ENCODE results near the gene MOSMO. TPM values are rescaled to one million over a fixed set of nuclear protein-coding genes. Genes with fewer than 3 reads are reported as not detected.

MOSMO gene
- total RNA-seq, 4 donors from 2014 or later: 8.4 to 68.5 (median 17.2) TPM

DNA sequence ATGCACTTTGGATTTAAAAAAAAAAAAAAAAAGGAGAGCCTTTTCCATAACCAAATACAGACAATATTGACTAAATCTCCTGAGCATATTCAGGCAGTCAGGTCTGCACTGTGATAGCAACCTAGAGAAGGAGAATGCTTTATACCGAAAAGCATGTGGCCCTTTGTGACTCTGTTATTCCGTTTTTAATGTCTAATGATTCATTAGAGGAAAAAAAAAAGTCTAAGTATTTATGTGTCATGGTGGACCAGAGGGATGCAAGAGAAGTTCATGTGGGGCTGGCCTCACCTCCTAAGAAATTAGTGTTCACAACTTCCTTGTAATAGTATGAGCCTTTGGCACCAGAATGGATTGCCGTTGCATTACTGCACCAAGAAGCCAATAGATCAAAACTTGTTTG, 73.1 kb downstream of the MOSMO start:
- in situ Hi-C loops (cut with MboI; ENCODE audit: low pct_ligation_motif_present in 1 of 4, low pct_unique_long_range_greater_than_20kb in 1 of 4, low sequenced_read_pairs in 3 of 4) (loop anchor here in 1 of 4 donors (10.0 kb wide), 1 partner anchor 86 kb away; no protein-coding TSS in a partner anchor), intact Hi-C loops (cut with DNase I; ENCODE audit: low total_unique reads) (no loop called here)
- no peak for DNase-seq
- no peak overlapping the region for H3K4me3 ChIP-seq
- WGBS, 2 donors (ENCODE audit: low coverage in 1 of 2): 94 to 97% methylated on average over 3 of the region's 3 CpGs
- TF ChIP-seq EP300 (IDR thresholded peaks at IDR 0.05; ENCODE audit: low read depth) (no peak), POLR2A (IDR thresholded peaks at IDR 0.05) (no peak), POLR2AphosphoS5 (IDR thresholded peaks at IDR 0.05) (no peak)
- TF ChIP-seq, protein P1, sequence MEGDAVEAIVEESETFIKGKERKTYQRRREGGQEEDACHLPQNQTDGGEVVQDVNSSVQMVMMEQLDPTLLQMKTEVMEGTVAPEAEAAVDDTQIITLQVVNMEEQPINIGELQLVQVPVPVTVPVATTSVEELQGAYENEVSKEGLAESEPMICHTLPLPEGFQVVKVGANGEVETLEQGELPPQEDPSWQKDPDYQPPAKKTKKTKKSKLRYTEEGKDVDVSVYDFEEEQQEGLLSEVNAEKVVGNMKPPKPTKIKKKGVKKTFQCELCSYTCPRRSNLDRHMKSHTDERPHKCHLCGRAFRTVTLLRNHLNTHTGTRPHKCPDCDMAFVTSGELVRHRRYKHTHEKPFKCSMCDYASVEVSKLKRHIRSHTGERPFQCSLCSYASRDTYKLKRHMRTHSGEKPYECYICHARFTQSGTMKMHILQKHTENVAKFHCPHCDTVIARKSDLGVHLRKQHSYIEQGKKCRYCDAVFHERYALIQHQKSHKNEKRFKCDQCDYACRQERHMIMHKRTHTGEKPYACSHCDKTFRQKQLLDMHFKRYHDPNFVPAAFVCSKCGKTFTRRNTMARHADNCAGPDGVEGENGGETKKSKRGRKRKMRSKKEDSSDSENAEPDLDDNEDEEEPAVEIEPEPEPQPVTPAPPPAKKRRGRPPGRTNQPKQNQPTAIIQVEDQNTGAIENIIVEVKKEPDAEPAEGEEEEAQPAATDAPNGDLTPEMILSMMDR (IDR thresholded peaks at IDR 0.05): no peak
- no peaks in the 10 kb centered on the region for H3K27me3 ChIP-seq
- H3K9me3 ChIP-seq: no peaks in the 10 kb centered on the region
- H3K27ac ChIP-seq: no peak overlapping the region
- no peaks in the 10 kb centered on the region for H3K4me1 ChIP-seq
- peaks cover 0 to 3% (median 0%) of the 10 kb centered on the region in 4 donors for H3K36me3 ChIP-seq

DNA sequence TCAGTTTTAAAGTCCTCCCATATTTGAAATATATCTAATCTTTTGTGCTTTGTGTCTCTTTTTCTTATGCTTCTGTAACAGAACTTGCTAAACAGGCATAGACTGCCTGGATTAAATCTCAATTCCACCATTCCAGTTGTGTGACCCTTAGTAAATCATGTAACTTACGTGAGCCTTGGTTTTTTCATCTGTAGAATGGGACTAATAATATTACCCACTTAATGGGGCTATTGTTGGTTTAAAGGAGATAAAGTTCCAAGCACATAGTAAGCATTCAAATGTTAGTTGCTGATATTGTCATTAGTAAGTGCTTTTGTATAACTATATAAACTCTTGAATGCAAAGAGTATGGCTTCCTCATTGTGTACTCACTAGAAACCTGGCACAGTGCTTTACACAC, 78.5 kb downstream of the MOSMO start:
- no peak for TF ChIP-seq EP300 (IDR thresholded peaks at IDR 0.05; ENCODE audit: low read depth)
- TF ChIP-seq POLR2A (IDR thresholded peaks at IDR 0.05): no peak
- no peak for TF ChIP-seq POLR2AphosphoS5 (IDR thresholded peaks at IDR 0.05)
- TF ChIP-seq, protein P1 (IDR thresholded peaks at IDR 0.05): no peak
- no peak overlapping the region for H3K4me3 ChIP-seq
- intact Hi-C loops (cut with DNase I; ENCODE audit: low total_unique reads): no loop called here
- no peak for DNase-seq
- H3K36me3 ChIP-seq: peaks cover 0 to 3% (median 0%) of the 10 kb centered on the region in 4 donors
- no peaks in the 10 kb centered on the region for H3K9me3 ChIP-seq
- H3K27me3 ChIP-seq: no peaks in the 10 kb centered on the region
- in situ Hi-C loops (cut with MboI; ENCODE audit: low pct_ligation_motif_present in 1 of 4, low pct_unique_long_range_greater_than_20kb in 1 of 4, low sequenced_read_pairs in 3 of 4): loop anchor here in 1 of 4 donors (10.0 kb wide), 1 partner anchor 92 kb away; no protein-coding TSS in a partner anchor
- no peaks in the 10 kb centered on the region for H3K4me1 ChIP-seq
- WGBS, 2 donors (ENCODE audit: low coverage in 1 of 2): 97 to 100% methylated on average over 1 of the region's 1 CpG
- H3K27ac ChIP-seq: no peak overlapping the region

DNA sequence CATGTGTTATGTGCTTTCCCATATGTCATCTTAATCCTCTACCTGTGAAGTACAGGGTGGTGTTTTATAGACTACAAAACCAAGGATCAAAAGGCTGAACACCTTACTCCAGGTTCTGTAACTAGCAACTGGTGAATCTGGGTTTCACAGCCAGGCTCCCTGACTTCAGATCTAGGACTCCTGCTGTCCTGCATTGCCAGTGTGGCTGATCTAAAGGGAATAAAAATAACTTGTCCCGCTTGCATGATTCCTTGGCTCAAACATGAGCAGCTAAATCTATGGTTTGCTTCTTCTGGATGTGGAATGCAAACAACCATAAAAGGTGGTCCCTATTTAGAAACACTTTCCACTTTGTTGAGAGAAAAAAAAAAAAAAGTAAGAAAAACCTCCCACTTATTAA, 80.7 kb downstream of the MOSMO start:
- Histone ChIP-seq H3K27me3 (no peaks in the 10 kb centered on the region), H3K9me3 (no peaks in the 10 kb centered on the region), H3K4me1 (no peaks in the 10 kb centered on the region), H3K27ac (no peak overlapping the region), H3K36me3 (no peaks in the 10 kb centered on the region), H3K4me3 (no peak overlapping the region)
- TF ChIP-seq, protein P1 (IDR thresholded peaks at IDR 0.05): no peak
- TF ChIP-seq POLR2A (IDR thresholded peaks at IDR 0.05) (no peak), POLR2AphosphoS5 (IDR thresholded peaks at IDR 0.05) (no peak), EP300 (IDR thresholded peaks at IDR 0.05; ENCODE audit: low read depth) (no peak)
- intact Hi-C loops (cut with DNase I; ENCODE audit: low total_unique reads) (no loop called here), in situ Hi-C loops (cut with MboI; ENCODE audit: low pct_ligation_motif_present in 1 of 4, low pct_unique_long_range_greater_than_20kb in 1 of 4, low sequenced_read_pairs in 3 of 4) (loop anchor here in 1 of 4 donors (10.0 kb wide), 1 partner anchor 94 kb away; no protein-coding TSS in a partner anchor)
- no peak for DNase-seq
- WGBS, 2 donors (ENCODE audit: low coverage in 1 of 2): 82 to 100% methylated on average over 1 of the region's 1 CpG

DNA sequence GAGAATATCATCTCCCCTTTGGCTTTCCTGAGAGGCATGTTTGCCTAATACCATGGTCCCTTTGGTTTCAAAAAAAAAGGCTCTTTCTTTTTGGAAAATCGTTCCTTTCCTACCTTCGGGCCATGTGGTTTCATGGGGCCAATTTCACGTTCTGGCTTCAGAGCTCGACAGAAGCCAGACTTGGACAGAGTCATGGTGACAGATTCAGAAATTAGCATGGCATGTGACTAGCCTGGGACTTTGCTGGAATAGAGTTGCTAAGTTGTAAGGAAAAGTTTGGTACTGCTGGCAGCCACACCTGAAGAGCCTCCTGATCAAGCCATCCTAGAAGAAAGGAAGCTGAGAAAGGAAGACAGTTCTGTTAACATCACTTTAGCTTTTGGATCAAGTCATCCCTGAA, 82.0 kb downstream of the MOSMO start:
- Histone ChIP-seq H3K27me3 (no peaks in the 10 kb centered on the region), H3K36me3 (no peaks in the 10 kb centered on the region), H3K27ac (no peak overlapping the region), H3K4me3 (no peak overlapping the region), H3K9me3 (no peaks in the 10 kb centered on the region), H3K4me1 (no peaks in the 10 kb centered on the region)
- DNase-seq: no peak
- intact Hi-C loops (cut with DNase I; ENCODE audit: low total_unique reads) (no loop called here), in situ Hi-C loops (cut with MboI; ENCODE audit: low pct_ligation_motif_present in 1 of 4, low pct_unique_long_range_greater_than_20kb in 1 of 4, low sequenced_read_pairs in 3 of 4) (loop anchor here in 2 of 4 donors (10.0 kb wide), 2 partner anchors 95 kb away; no protein-coding TSS in a partner anchor)
- TF ChIP-seq EP300 (IDR thresholded peaks at IDR 0.05; ENCODE audit: low read depth): no peak
- TF ChIP-seq, protein P1 (IDR thresholded peaks at IDR 0.05): no peak
- TF ChIP-seq POLR2AphosphoS5 (IDR thresholded peaks at IDR 0.05): no peak
- TF ChIP-seq POLR2A (IDR thresholded peaks at IDR 0.05): no peak
- 88 to 90% methylated on average over 4 of the region's 4 CpGs for WGBS, 2 donors (ENCODE audit: low coverage in 1 of 2)
